A549 (cell line): Measurements from ENCODE around the gene BFSP2. TPM values are rescaled to one million over a fixed set of nuclear protein-coding genes. Genes with fewer than 3 reads are reported as not detected.

Source experiments
- ATAC-seq, 2 experiments: fragments of 200-7000 bp in 1 of 2; fragments of >200 bp in 1 of 2; cut with Nextera tagmentation in 1 of 2; cut with Tn5 transposase in 1 of 2; 3 replicates each; pipeline versions ENCODE4 v1.8.0 to v1.9.1; 2018 to 2020; ENCODE audit warnings: mild to moderate bottlenecking in 1 of 2, moderate library complexity in 1 of 2
- CTCF ChIA-PET: fragments of 300-600 bp; sonication (Branson Sonifier 250); formaldehyde crosslinking; extraction: SDS; loops from one replicate; lab custom pipeline; 2021; ENCODE audit warnings: antibody characterized with exemption, inconsistent platforms; lab: Yijun Ruan, JAX
- POLR2A ChIA-PET: fragments of 350-600 bp; formaldehyde crosslinking; extraction: SDS; loops from one replicate; lab custom pipeline; 2021; ENCODE audit warnings: antibody characterized with exemption, inconsistent platforms; lab: Yijun Ruan, JAX
- DNase-seq, 2 experiments: peaks; one replicate each; pipeline versions ENCODE4 v3.0.0 to v3.0.0-alpha.2; 2011 to 2016; ENCODE audit warnings: low read depth in 1 of 2, low spot score in 1 of 2
- FAIRE-seq: peaks from 2 replicates; lab custom pipeline; 2011; peaks lifted over from hg19 to GRCh38; lab: Jason Lieb, UNC
- H3K27ac ChIP-seq, 2 experiments: fragments of >200 bp; sonication (Bioruptor Twin); formaldehyde crosslinking; 3 replicates each; pipeline ENCODE4 v1.5.1; 2016 to 2017
- H3K4me1 ChIP-seq: fragments of >200 bp; sonication (Bioruptor Twin); formaldehyde crosslinking; 3 replicates; pipeline ENCODE4 v1.6.1; 2016
- H3K4me2 ChIP-seq: fragments of >200 bp; sonication (Bioruptor Twin); formaldehyde crosslinking; 3 replicates; pipeline ENCODE4 v1.6.1; 2016
- H3K4me3 ChIP-seq: fragments of >200 bp; sonication (Bioruptor Twin); formaldehyde crosslinking; 3 replicates; pipeline ENCODE4 v1.5.1; 2016
- H3K9me3 ChIP-seq: fragments of >200 bp; sonication (Bioruptor Twin); formaldehyde crosslinking; 3 replicates; pipeline ENCODE4 v1.6.1; 2016
- BCL3 ChIP-seq: fragments of >200 bp; sonication (Bioruptor Twin); formaldehyde crosslinking; IDR thresholded peaks from 3 replicates; pipeline ENCODE4 v1.6.1; 2016
- CEBPB ChIP-seq, 2 experiments: fragments of >200 bp in 1 of 2; sonication (Bioruptor Twin) in 1 of 2; formaldehyde crosslinking in 1 of 2; IDR thresholded peaks; 2 replicates each; pipeline ENCODE4 v1.6.1; 2012 to 2016
- CHD2 ChIP-seq: fragments of 150-350 bp; IDR thresholded peaks from 2 replicates; pipeline ENCODE4 v1.6.1; 2014; ENCODE audit warnings: low read length; ENCODE audit not compliant: partially characterized antibody
- ELK1 ChIP-seq: fragments of 150-350 bp; IDR thresholded peaks from 2 replicates; pipeline ENCODE4 v1.6.1; 2014; ENCODE audit warnings: low read depth, mild to moderate bottlenecking, low read length
- ESRRA ChIP-seq: fragments of 150-350 bp; IDR thresholded peaks from 2 replicates; pipeline ENCODE4 v1.6.1; 2014; ENCODE audit warnings: mild to moderate bottlenecking, low read length, borderline replicate concordance
- FOSB ChIP-seq: fragments of 250-450 bp; sonication (Bioruptor Pico); IDR thresholded peaks from 2 replicates; pipeline ENCODE4 v1.5.0; 2020; ENCODE audit warnings: mild to moderate bottlenecking, moderate library complexity
- FOSL2 ChIP-seq, 2 experiments: fragments of 450-650 bp in 1 of 2; fragments of >200 bp in 1 of 2; sonication (Bioruptor Twin) in 1 of 2; formaldehyde crosslinking; IDR thresholded peaks; 2 replicates each; pipeline versions ENCODE4 v1.5.0 to v1.6.1; 2016 to 2020; ENCODE audit warnings: mild to moderate bottlenecking in 1 of 2, moderate library complexity in 1 of 2
- HOXB5 ChIP-seq: fragments of 250-450 bp; sonication (Bioruptor Pico); IDR thresholded peaks from 2 replicates; pipeline ENCODE4 v1.5.0; 2020; ENCODE audit warnings: mild to moderate bottlenecking, moderate library complexity
- MAZ ChIP-seq: fragments of 150-350 bp; IDR thresholded peaks from 2 replicates; pipeline ENCODE4 v1.6.1; 2014; ENCODE audit warnings: antibody characterized with exemption, low read depth, low read length, borderline replicate concordance
- NPAS2 ChIP-seq: fragments of 250-450 bp; sonication (Bioruptor Pico); IDR thresholded peaks from 2 replicates; pipeline ENCODE4 v1.8.0; 2022; ENCODE audit warnings: mild to moderate bottlenecking, moderate library complexity, borderline replicate concordance
- RAD21 ChIP-seq, 2 experiments: fragments of >200 bp in 1 of 2; sonication (Bioruptor Twin) in 1 of 2; formaldehyde crosslinking in 1 of 2; IDR thresholded peaks in 1 of 2; conservative IDR thresholded peaks in 1 of 2; 2 replicates in 1 of 2; 3 replicates in 1 of 2; pipeline ENCODE4 v1.6.1; 2012 to 2018; ENCODE audit warnings: inconsistent platforms in 1 of 2
- RARB ChIP-seq: fragments of 250-450 bp; sonication (Bioruptor Pico); IDR thresholded peaks from 2 replicates; pipeline ENCODE4 v1.8.0; 2021; ENCODE audit warnings: mild to moderate bottlenecking, moderate library complexity
- REST ChIP-seq: fragments of 200-600 bp; sonication (generic); IDR thresholded peaks from 2 replicates; pipeline ENCODE4 v1.6.1; 2016; ENCODE audit warnings: antibody characterized with exemption, mild to moderate bottlenecking, moderate library complexity
- RFX5 ChIP-seq: fragments of 450-650 bp; IDR thresholded peaks from 2 replicates; pipeline ENCODE4 v1.7.1; 2014; ENCODE audit warnings: antibody characterized with exemption, mild to moderate bottlenecking, moderate library complexity
- SMC3 ChIP-seq: fragments of >200 bp; sonication (Bioruptor Twin); formaldehyde crosslinking; IDR thresholded peaks from 3 replicates; pipeline ENCODE4 v1.6.1; 2018; ENCODE audit warnings: inconsistent platforms
- TP53 ChIP-seq: fragments of 250-450 bp; sonication (Bioruptor Pico); IDR thresholded peaks from 2 replicates; pipeline ENCODE4 v1.5.0; 2021; ENCODE audit warnings: mild to moderate bottlenecking, moderate library complexity
- ZFP36 ChIP-seq: fragments of 450-650 bp; IDR thresholded peaks from 2 replicates; pipeline ENCODE4 v1.6.1; 2014; ENCODE audit warnings: borderline replicate concordance; ENCODE audit not compliant: partially characterized antibody
- WGBS: methylation state at CpG from one replicate; pipeline ENCODE4 v1.1.6; 2017; ENCODE audit errors: missing lambda C conversion rate; 5-methylcytosine and 5-hydroxymethylcytosine counted together
- polyA plus RNA-seq, 4 experiments: library from polyadenylated mRNA; depleted of rRNA in 3 of 4; stranded (reverse); fragments of >200 nt; fragmentation: RNase III in 1 of 4; extraction: RNeasy Plus Mini Kit Qiagen cat#74134 plus additional on column Dnase treatment in 1 of 4; gene quantifications; 2 replicates in 3 of 4; 3 replicates in 1 of 4; pipeline ENCODE4 v1.2.3, GENCODE V29; 2011 to 2017
- TF ChIP-seq, protein P1 (sequence below): fragments of 250-450 bp; sonication (Bioruptor Pico); IDR thresholded peaks from 2 replicates; pipeline ENCODE4 v1.5.0; 2020; ENCODE audit warnings: low read depth, mild to moderate bottlenecking, moderate library complexity
- TF ChIP-seq, protein P2 (sequence below): IDR thresholded peaks from 2 replicates; pipeline ENCODE4 v1.6.1; 2012

Gene BFSP2
- polyA plus RNA-seq, 2 of the 4 experiments (the other 2 are of a cell fraction) = 0.18 TPM; not detected in 1

GRCh38 chr3:133467780-133468179 is 67.9 kb downstream of the BFSP2 start:
- Histone ChIP-seq H3K4me2 (no peak overlapping the region), H3K4me3 (no peak overlapping the region), H3K27ac (no peak overlapping the region)
- ATAC-seq = no peak
- POLR2A ChIA-PET = interaction anchor here (1.3 to 1.8 kb wide), 2 partner anchors 106 to 111 kb away, joined by 3 to 6 read pairs; partner anchors contain the start of gene CDV3
- TF ChIP-seq TP53 = no peak
- TF ChIP-seq BCL3 = no peak
- TF ChIP-seq SMC3 = no peak
- TF ChIP-seq FOSL2 (IDR thresholded peaks at IDR 0.05) = no peak
- no peak for TF ChIP-seq FOSL2 (CRISPR knock-in tag; IDR thresholded peaks at IDR 0.05)
- TF ChIP-seq RAD21 (conservative IDR thresholded peaks at IDR 0.05 in 1 of 2, IDR thresholded peaks at IDR 0.05 in 1 of 2) = no peak
- TF ChIP-seq REST = no peak
- TF ChIP-seq RFX5 = no peak
- TF ChIP-seq HOXB5 (CRISPR knock-in tag) = no peak
- TF ChIP-seq FOSB (CRISPR knock-in tag) = no peak
- no peak for TF ChIP-seq ZFP36
- no peak for TF ChIP-seq ESRRA
- TF ChIP-seq, protein P1, sequence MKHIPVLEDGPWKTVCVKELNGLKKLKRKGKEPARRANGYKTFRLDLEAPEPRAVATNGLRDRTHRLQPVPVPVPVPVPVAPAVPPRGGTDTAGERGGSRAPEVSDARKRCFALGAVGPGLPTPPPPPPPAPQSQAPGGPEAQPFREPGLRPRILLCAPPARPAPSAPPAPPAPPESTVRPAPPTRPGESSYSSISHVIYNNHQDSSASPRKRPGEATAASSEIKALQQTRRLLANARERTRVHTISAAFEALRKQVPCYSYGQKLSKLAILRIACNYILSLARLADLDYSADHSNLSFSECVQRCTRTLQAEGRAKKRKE = no peak
- TF ChIP-seq, protein P2, sequence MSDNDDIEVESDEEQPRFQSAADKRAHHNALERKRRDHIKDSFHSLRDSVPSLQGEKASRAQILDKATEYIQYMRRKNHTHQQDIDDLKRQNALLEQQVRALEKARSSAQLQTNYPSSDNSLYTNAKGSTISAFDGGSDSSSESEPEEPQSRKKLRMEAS = no peak
- no peak for TF ChIP-seq MAZ
- TF ChIP-seq RARB (CRISPR knock-in tag) = no peak
- TF ChIP-seq CEBPB (IDR thresholded peaks at IDR 0.05) = no peak
- TF ChIP-seq NPAS2 (CRISPR knock-in tag) = no peak
- no peak for TF ChIP-seq ELK1
- TF ChIP-seq CHD2 = no peak
- TF ChIP-seq, all 56 proteins: peak for 0
- Histone ChIP-seq H3K9me3 (no peaks in the 10 kb centered on the region), H3K4me1 (peaks cover 4% of the 10 kb centered on the region; the same call in 1 of the 3 replicates)
- CTCF ChIA-PET = interaction anchor here (1.0 to 1.5 kb wide), 4 partner anchors 11 to 111 kb away, joined by 3 to 5 read pairs (median 3); no protein-coding TSS in a partner anchor
- FAIRE-seq = no peak
- no peak for DNase-seq
- WGBS = 71% methylated on average over 2 of the region's 2 CpGs
